Activated T-helper 17 cell treated with anti-CD3 and anti-CD28 coated beads, Interleukin-2, amount 50 U/mL, for 72 hours (primary cell): ENCODE results near the gene UNC79. TPM values are rescaled to one million over a fixed set of nuclear protein-coding genes. Genes with fewer than 3 reads are reported as not detected.

Source experiments
- ATAC-seq: fragments of 150-1000 bp; cut with Tn5 transposase; replicated peaks from 2 replicates; pipeline ENCODE4 v1.10.0; 2021; ENCODE audit warnings: mild to moderate bottlenecking, moderate library complexity
- H3K27ac Mint-ChIP-seq: one replicate; pipeline ENCODE4 v1.8.0; 2022; ENCODE audit warnings: mixed read lengths
- H3K27me3 Mint-ChIP-seq: one replicate; pipeline ENCODE4 v1.8.0; 2022; ENCODE audit warnings: mixed read lengths
- H3K36me3 Mint-ChIP-seq: one replicate; pipeline ENCODE4 v1.8.0; 2022; ENCODE audit warnings: low read depth, mild to moderate bottlenecking, mixed read lengths
- H3K4me1 Mint-ChIP-seq: one replicate; pipeline ENCODE4 v1.8.0; 2022; ENCODE audit warnings: mixed read lengths
- H3K4me3 Mint-ChIP-seq: one replicate; pipeline ENCODE4 v1.8.0; 2022; ENCODE audit warnings: mild to moderate bottlenecking, mixed read lengths
- H3K9me3 Mint-ChIP-seq: one replicate; pipeline ENCODE4 v1.8.0; 2022; ENCODE audit warnings: mixed read lengths
- total RNA-seq, 2 donors: library from RNA; stranded (reverse); gene quantifications; one replicate each; pipeline ENCODE4 v1.2.3, GENCODE V29; 2022

UNC79 gene
- total RNA-seq, 2 donors from 2014 or later, result 0.05 TPM; not detected in 1

DNA sequence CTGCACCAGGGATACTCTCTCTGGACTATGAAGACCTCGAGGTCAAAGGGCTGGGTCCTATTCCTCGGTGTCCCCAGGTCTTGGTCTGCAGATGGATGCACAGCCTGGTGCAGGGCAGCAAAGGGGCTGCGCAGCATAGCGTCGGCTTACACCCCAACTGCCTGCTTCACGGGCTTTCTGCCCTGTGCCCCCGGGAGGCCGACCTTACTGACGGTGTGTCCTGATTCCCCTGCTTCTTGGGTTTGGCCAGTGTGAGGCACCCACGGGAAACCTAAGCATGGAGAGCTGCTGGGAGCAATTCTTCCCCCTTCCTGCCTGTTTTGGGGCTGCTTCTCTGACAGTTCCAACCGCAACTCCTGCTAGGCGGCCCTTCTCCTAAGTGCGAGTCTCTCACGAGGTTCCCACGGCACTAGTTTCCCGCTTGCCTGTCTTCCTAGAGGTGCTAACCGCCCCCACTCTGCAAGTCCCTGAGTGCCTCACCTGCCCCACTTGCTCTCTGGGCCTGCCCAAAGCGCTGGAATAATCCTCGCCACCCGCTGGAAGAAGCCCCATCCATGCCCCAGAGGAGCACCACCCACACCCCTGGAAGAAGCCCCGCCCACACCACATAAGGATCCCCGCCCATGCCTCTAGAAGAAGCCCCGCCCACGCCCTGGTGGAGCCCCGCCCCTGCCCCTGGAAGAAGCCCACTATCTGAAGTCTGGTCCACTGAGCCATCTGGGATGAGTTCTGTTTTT, 303.5 kb downstream of the UNC79 start:
- no peaks in the 10 kb centered on the region for H3K36me3 Mint-ChIP-seq
- H3K9me3 Mint-ChIP-seq, result no peaks in the 10 kb centered on the region
- ATAC-seq, result no peak
- no peak overlapping the region for H3K4me3 Mint-ChIP-seq
- peaks cover 9% of the 10 kb centered on the region for H3K27me3 Mint-ChIP-seq
- H3K27ac Mint-ChIP-seq, result no peak overlapping the region
- no peaks in the 10 kb centered on the region for H3K4me1 Mint-ChIP-seq

DNA sequence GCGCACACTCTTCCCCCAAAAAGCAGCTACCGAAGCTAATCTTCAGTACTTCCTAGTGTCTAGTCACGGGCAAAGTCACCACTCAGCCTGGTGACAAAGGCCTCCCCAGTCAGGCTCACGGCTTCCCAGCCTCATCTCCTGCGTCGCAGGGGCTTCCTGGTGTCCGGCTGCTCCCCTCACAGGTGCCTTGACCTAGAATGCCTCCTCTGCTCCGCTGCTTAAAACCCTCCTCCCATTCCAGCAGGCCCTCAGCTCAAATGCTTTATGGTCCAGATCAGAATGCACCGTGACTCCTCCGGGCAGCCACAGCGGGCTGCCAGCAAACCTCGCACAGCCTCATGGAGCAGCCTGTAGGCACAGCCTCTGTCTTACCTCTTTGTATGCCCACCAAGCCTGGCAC, 304.5 kb downstream of the UNC79 start:
- no peaks in the 10 kb centered on the region for H3K4me1 Mint-ChIP-seq
- H3K4me3 Mint-ChIP-seq, result no peak overlapping the region
- H3K27ac Mint-ChIP-seq, result no peak overlapping the region
- no peaks in the 10 kb centered on the region for H3K36me3 Mint-ChIP-seq
- peaks cover 9% of the 10 kb centered on the region for H3K27me3 Mint-ChIP-seq
- ATAC-seq, result no peak
- H3K9me3 Mint-ChIP-seq, result no peaks in the 10 kb centered on the region

GRCh38 chr14:93736378-93737014, 305.8 kb downstream of the UNC79 start:
- H3K4me1 Mint-ChIP-seq, result no peaks in the 10 kb centered on the region
- H3K27ac Mint-ChIP-seq, result no peak overlapping the region
- H3K4me3 Mint-ChIP-seq, result no peak overlapping the region
- ATAC-seq, result no peak
- H3K36me3 Mint-ChIP-seq, result no peaks in the 10 kb centered on the region
- H3K27me3 Mint-ChIP-seq, result peaks cover 9% of the 10 kb centered on the region
- no peaks in the 10 kb centered on the region for H3K9me3 Mint-ChIP-seq

DNA sequence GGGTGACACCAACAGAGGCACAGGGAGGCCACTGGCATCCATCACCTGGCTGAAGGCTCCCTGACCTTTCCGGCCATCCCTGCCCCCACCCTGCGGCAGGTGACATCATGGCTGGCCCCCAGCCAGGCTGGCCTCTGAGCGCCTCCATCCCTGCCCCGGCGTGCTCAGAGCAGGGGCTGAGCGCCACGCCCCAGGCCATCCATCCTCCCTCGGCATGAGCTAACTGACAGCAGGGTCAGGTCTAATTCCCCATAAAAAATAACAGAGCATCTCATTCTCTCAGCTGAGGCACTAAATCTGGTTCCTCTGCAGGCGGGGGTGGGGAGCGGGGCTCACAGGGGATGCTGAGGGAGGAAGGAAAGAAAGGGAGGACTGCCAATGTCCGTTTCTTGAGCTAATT, 306.9 kb downstream of the UNC79 start:
- no peaks in the 10 kb centered on the region for H3K4me1 Mint-ChIP-seq
- peaks cover 9% of the 10 kb centered on the region for H3K27me3 Mint-ChIP-seq
- H3K4me3 Mint-ChIP-seq, result no peak overlapping the region
- H3K36me3 Mint-ChIP-seq, result no peaks in the 10 kb centered on the region
- no peaks in the 10 kb centered on the region for H3K9me3 Mint-ChIP-seq
- H3K27ac Mint-ChIP-seq, result no peak overlapping the region
- ATAC-seq, result no peak

GRCh38 chr14:93741556-93742230, 311.0 kb downstream of the UNC79 start:
- Mint-ChIP-seq H3K27ac (no peak overlapping the region), H3K4me3 (no peak overlapping the region), H3K36me3 (no peaks in the 10 kb centered on the region), H3K27me3 (peaks cover 16% of the 10 kb centered on the region), H3K4me1 (no peaks in the 10 kb centered on the region), H3K9me3 (no peaks in the 10 kb centered on the region)
- no peak for ATAC-seq

- H3K27me3 Mint-ChIP-seq, result peaks cover 17% of the 10 kb centered on the region
- no peaks in the 10 kb centered on the region for H3K9me3 Mint-ChIP-seq
- no peak overlapping the region for H3K27ac Mint-ChIP-seq
- no peaks in the 10 kb centered on the region for H3K4me1 Mint-ChIP-seq
- H3K36me3 Mint-ChIP-seq, result no peaks in the 10 kb centered on the region
- ATAC-seq, result no peak
- H3K4me3 Mint-ChIP-seq, result no peak overlapping the region
These were observed 312.0 kb downstream of the UNC79 start for GRCh38 chr14:93742761-93743160.

DNA sequence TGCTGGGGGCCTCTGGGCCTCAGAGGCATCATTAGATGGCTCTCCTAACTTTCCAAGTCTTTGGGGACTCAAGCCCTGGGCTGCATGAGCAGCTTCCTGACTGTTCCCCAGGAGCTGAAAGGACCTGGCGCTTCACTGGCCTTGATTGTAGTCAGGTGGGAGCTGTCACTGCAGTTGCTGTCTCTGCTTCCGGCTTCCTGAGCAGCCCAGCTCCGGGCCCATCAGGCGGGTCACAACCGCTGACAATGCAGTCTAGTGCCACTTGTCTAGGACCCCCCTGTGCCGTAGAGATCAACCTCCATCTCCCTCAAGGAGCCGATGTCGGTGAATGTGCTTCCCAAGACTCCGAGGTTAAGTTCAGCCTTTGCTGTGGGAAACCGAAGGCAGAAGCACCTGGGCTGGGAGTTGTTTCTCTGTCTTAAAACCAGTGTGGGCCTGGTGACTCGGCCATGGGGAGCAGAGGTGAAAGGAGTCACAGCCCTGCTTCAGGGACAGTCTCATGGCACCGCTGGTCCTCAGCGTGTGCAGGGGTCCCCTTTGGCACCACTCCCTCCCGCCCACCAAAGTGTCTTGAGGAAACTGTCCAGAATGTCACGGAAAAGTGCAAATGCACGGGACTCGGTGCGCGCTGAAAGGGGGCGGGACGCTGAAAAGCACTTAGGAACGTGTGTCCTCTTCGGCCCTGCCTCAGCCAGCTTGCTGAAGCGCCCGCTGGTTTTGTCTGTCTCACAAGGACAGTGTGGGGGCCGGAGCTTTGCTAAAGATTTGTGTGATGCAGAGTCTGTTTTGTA, 312.7 kb downstream of the UNC79 start:
- Mint-ChIP-seq H3K4me3 (no peak overlapping the region), H3K36me3 (no peaks in the 10 kb centered on the region), H3K27ac (no peak overlapping the region), H3K4me1 (no peaks in the 10 kb centered on the region), H3K9me3 (no peaks in the 10 kb centered on the region), H3K27me3 (peaks cover 11% of the 10 kb centered on the region)
- ATAC-seq, result no peak

DNA sequence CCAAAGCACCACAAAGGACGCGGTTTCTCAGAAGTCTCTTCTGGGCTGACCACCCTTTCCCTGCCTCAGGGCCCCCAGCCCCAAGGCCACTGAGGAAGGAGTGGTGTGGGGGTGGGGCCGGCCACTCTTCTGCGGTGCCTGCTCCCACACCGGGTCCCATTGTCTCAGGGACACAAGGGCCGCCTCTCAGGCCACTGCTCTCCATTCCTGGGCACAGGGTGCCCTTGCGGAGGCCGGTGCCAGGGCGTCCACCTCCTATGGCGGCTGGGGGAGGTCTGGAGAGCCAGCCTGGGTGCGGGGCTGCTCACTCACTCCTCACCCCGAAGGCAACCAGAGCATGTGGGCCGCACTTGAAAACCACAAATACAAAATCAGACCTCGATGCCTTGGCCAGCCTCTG, 313.4 kb downstream of the UNC79 start:
- no peaks in the 10 kb centered on the region for H3K36me3 Mint-ChIP-seq

DNA sequence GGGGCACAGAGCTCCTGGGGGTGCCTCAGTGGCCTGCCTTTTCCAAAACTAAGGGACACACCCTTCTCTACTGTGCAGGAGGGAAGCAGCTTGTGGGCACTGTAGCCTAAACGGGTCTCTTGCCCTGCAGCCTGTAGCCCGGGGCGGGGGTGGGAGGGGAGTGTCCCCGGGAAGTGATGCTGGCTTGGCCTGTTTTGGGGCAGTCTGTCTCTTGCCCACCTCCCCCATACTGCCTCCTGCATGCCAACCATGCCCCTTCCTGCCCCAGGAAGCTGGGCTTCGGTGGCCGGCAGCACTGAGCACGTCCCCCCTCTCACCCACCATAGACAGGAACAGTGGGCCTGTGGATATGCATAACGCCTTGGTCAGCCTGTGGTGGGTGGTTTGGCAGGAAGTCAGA, 314.1 kb downstream of the UNC79 start:
- peaks cover 8% of the 10 kb centered on the region for H3K27me3 Mint-ChIP-seq
- no peak overlapping the region for H3K27ac Mint-ChIP-seq
- H3K36me3 Mint-ChIP-seq, result no peaks in the 10 kb centered on the region
- H3K4me3 Mint-ChIP-seq, result no peak overlapping the region
- ATAC-seq, result no peak
- no peaks in the 10 kb centered on the region for H3K9me3 Mint-ChIP-seq
- no peaks in the 10 kb centered on the region for H3K4me1 Mint-ChIP-seq

More for the DNA sequence above, 313.4 kb downstream of the UNC79 start:
- Mint-ChIP-seq H3K4me1 (no peaks in the 10 kb centered on the region), H3K27me3 (peaks cover 8% of the 10 kb centered on the region), H3K9me3 (no peaks in the 10 kb centered on the region), H3K27ac (no peak overlapping the region), H3K4me3 (no peak overlapping the region)
- ATAC-seq, result no peak

DNA sequence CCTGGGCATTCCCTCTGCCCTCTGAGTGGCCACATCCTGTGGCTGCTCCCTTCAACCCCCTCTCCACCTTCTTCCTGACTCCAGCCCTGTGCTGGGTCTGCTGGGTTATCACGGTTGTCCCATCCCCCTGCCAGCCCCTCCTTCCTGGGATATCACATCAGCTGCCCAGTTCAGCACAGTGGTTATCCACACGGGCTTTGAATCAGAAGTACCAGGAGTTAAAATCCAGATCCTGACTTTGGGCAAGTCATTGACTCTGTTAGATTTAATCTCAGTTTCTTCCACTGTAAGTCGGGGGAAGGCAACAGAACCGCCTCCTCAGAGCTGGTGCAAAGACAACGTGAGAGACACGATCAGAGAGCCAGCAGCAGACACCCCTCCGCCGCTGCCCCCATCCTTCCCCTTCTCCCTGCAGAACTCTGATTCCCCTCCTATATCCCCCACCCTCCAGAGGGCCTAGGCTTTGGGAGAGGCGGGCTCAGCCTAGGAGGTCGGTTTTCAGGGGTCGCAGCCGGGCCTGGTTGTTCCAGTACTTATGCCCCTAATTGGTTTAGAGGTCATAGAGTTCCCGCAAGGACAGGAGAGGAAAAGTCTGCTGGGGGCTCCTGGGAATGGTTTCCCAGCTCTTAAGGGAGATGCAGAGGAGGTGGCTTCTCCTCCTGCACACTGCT, 315.0 kb downstream of the UNC79 start:
- H3K36me3 Mint-ChIP-seq, result no peaks in the 10 kb centered on the region
- H3K4me3 Mint-ChIP-seq, result no peak overlapping the region
- H3K27me3 Mint-ChIP-seq, result peaks cover 8% of the 10 kb centered on the region
- no peaks in the 10 kb centered on the region for H3K9me3 Mint-ChIP-seq
- no peaks in the 10 kb centered on the region for H3K4me1 Mint-ChIP-seq
- no peak overlapping the region for H3K27ac Mint-ChIP-seq
- ATAC-seq, result no peak

DNA sequence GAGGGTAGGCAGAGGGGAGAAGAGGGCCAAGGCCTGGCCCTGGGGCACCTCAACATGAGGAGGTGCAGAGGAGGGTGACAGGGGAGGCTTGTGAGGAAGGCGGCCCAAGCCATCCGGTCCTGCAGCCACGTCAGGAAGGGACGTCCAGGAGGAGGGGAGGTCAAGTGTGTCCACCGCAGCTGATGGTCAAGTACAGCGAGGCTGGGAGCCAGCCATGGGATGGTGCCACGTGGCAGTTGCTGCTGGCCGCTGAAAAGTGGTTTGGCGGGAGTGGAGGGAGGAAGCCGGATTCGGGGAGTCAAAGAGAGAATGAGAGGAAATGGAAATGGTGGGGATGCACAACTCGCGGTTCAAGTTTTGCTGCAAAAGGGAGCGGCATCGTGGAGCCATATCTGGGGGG, 316.4 kb downstream of the UNC79 start:
- ATAC-seq, result no peak
- Mint-ChIP-seq H3K4me3 (no peak overlapping the region), H3K4me1 (no peaks in the 10 kb centered on the region), H3K27me3 (peaks cover 8% of the 10 kb centered on the region), H3K27ac (no peak overlapping the region), H3K36me3 (no peaks in the 10 kb centered on the region), H3K9me3 (no peaks in the 10 kb centered on the region)

DNA sequence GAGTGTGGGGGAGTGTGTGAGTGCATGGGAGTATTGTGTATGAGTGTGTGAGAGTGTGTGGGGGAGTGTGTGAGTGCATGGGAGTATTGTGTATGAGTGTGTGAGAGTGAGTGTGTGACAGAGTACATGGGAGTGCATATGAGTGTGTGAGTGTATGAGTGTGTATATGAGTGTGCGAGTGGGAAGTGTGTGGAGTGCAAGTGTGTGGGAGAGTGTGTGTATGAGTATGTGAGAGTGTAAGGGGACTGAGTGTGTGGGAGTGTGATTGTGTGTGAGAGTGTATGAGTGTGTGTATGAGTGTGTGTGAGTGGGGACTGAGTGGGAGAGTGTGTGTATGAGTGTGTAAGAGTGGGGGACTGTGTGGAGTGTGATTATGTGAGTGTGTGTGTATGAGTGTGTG, 316.8 kb downstream of the UNC79 start:
- peaks cover 8% of the 10 kb centered on the region for H3K27me3 Mint-ChIP-seq
- no peaks in the 10 kb centered on the region for H3K36me3 Mint-ChIP-seq
- no peak overlapping the region for H3K27ac Mint-ChIP-seq
- no peak overlapping the region for H3K4me3 Mint-ChIP-seq
- no peaks in the 10 kb centered on the region for H3K4me1 Mint-ChIP-seq
- ATAC-seq, result no peak
- no peaks in the 10 kb centered on the region for H3K9me3 Mint-ChIP-seq

- peaks cover 8% of the 10 kb centered on the region for H3K27me3 Mint-ChIP-seq
- no peak overlapping the region for H3K27ac Mint-ChIP-seq
- no peaks in the 10 kb centered on the region for H3K9me3 Mint-ChIP-seq
- H3K36me3 Mint-ChIP-seq, result no peaks in the 10 kb centered on the region
- ATAC-seq, result no peak
- no peak overlapping the region for H3K4me3 Mint-ChIP-seq
- no peaks in the 10 kb centered on the region for H3K4me1 Mint-ChIP-seq
These were observed 317.7 kb downstream of the UNC79 start for GRCh38 chr14:93748208-93749075.
